ENCODE results near the gene KIAA0232. TPM values are rescaled to one million over a fixed set of nuclear protein-coding genes. Genes with fewer than 3 reads are reported as not detected.

The KIAA0232 gene
- total RNA-seq, 4 donors from 2014 or later: 19.8 to 73.6 (median 49.5) TPM

DNA sequence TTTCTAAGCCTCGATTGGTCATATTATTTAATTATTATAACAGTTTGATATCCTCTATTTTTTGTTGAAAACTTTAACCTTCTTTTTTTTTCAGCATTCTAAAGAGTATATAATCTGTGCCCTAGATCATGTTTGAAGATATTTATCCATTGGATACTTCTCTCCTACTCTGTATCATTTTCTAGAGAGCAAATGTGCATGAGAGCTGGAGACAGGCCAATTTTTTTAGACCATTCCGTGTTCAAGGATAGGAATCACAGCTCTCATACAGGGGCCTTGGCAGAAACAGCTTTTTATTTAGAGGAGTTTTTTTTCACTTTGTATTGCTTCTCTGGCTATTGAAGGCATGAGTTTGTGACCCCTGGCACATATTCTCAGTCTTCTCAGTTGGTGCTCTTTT, 69.4 kb downstream of the KIAA0232 start:
- Histone ChIP-seq H3K27me3 (no peaks in the 10 kb centered on the region), H3K4me3 (no peak overlapping the region), H3K27ac (no peak overlapping the region), H3K4me1 (peaks cover 0 to 4% (median 0%) of the 10 kb centered on the region in 4 donors), H3K36me3 (peaks cover 0 to 31% (median 0%) of the 10 kb centered on the region in 3 donors), H3K9me3 (peaks cover 0 to 4% (median 0%) of the 10 kb centered on the region in 4 donors)
- DNase-seq: no peak
- TF ChIP-seq, protein P1, sequence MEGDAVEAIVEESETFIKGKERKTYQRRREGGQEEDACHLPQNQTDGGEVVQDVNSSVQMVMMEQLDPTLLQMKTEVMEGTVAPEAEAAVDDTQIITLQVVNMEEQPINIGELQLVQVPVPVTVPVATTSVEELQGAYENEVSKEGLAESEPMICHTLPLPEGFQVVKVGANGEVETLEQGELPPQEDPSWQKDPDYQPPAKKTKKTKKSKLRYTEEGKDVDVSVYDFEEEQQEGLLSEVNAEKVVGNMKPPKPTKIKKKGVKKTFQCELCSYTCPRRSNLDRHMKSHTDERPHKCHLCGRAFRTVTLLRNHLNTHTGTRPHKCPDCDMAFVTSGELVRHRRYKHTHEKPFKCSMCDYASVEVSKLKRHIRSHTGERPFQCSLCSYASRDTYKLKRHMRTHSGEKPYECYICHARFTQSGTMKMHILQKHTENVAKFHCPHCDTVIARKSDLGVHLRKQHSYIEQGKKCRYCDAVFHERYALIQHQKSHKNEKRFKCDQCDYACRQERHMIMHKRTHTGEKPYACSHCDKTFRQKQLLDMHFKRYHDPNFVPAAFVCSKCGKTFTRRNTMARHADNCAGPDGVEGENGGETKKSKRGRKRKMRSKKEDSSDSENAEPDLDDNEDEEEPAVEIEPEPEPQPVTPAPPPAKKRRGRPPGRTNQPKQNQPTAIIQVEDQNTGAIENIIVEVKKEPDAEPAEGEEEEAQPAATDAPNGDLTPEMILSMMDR (IDR thresholded peaks at IDR 0.05): no peak
- TF ChIP-seq POLR2A (IDR thresholded peaks at IDR 0.05): no peak

DNA sequence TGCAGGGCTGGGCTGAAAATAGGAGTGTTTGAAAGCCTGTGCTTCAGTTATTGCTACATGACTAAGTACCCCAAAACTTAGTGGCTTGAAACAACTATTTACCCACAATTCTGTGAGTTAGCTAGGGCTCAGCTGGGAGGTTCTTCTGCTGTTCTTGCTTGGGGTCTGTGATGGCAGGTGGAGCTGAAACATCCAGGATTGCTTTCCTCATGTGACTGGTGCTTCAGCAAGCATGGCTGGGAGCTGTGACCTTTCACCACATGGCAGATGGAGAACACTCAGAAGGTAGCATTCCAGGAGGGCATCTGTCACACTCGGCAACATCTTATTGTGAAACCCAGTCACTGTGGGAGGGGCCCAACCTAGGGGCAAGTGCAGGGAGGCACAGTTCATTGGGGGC, 70.1 kb downstream of the KIAA0232 start:
- Histone ChIP-seq H3K36me3 (peaks cover 0 to 37% (median 0%) of the 10 kb centered on the region in 3 donors), H3K4me3 (no peak overlapping the region), H3K4me1 (peaks cover 0 to 4% (median 0%) of the 10 kb centered on the region in 4 donors), H3K9me3 (peaks cover 0 to 4% (median 0%) of the 10 kb centered on the region in 4 donors), H3K27me3 (no peaks in the 10 kb centered on the region), H3K27ac (no peak overlapping the region)
- no peak for DNase-seq
- TF ChIP-seq, protein P1 (IDR thresholded peaks at IDR 0.05): no peak
- TF ChIP-seq POLR2A (IDR thresholded peaks at IDR 0.05): no peak

DNA sequence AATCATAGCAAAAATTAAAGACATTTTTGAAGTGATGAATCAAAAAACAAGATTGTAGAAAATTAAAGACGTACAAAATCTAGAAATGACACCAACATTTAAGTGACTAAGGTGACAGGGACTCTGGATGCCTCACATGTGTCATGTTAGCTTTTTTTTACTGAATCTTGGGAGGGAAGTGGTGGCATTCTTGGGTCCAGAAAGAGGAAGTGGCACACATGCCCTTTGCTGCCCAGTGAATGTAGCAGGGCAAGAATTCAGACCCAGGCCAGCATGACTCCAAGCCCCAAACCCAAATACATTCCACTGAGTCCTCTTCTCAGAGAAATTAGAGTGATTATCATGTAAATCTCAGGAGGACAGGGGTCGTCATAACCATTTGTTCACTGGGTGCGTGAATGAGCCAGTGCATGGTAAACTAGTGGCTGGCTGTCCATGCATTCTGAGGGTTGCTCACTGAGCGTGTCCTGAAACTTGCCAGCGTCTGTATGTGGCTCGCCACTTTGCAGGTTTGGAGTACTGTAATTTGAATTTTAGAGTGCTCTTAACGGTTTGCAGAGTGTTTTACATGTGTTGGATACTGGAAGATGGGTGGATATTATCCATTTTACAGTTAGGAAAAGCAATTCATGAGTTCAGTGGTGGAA, 71.7 kb downstream of the KIAA0232 start:
- H3K27ac ChIP-seq: no peak overlapping the region
- peaks cover 0 to 4% (median 0%) of the 10 kb centered on the region in 4 donors for H3K9me3 ChIP-seq
- TF ChIP-seq, protein P1 (IDR thresholded peaks at IDR 0.05): no peak
- H3K36me3 ChIP-seq: peaks cover 0 to 29% (median 0%) of the 10 kb centered on the region in 3 donors
- peaks cover 0 to 4% (median 0%) of the 10 kb centered on the region in 4 donors for H3K4me1 ChIP-seq
- H3K27me3 ChIP-seq: no peaks in the 10 kb centered on the region
- no peak for DNase-seq
- no peak overlapping the region for H3K4me3 ChIP-seq

- H3K27me3 ChIP-seq: no peaks in the 10 kb centered on the region
- no peak for DNase-seq
- peaks cover 0 to 4% (median 0%) of the 10 kb centered on the region in 4 donors for H3K4me1 ChIP-seq
- peaks cover 0 to 4% (median 0%) of the 10 kb centered on the region in 4 donors for H3K9me3 ChIP-seq
- H3K27ac ChIP-seq: peak overlapping the region in 2 of 4 donors; percentile 17 to 32
- TF ChIP-seq, protein P1 (IDR thresholded peaks at IDR 0.05): no peak
- TF ChIP-seq POLR2A (IDR thresholded peaks at IDR 0.05): no peak
- no peak overlapping the region for H3K4me3 ChIP-seq
- peaks cover 0 to 35% (median 0%) of the 10 kb centered on the region in 3 donors for H3K36me3 ChIP-seq
Observed at GRCh38 chr4:6855692-6856297, 73.3 kb downstream of the KIAA0232 start.

- H3K4me3 ChIP-seq: no peak overlapping the region
- peaks cover 0 to 4% (median 0%) of the 10 kb centered on the region in 4 donors for H3K9me3 ChIP-seq
- no peak for TF ChIP-seq POLR2A (IDR thresholded peaks at IDR 0.05)
- TF ChIP-seq, protein P1 (IDR thresholded peaks at IDR 0.05): no peak
- H3K27ac ChIP-seq: peak overlapping the region in 1 of 4 donors; percentile 32
- no peaks in the 10 kb centered on the region for H3K27me3 ChIP-seq
- H3K36me3 ChIP-seq: peaks cover 0 to 41% (median 0%) of the 10 kb centered on the region in 3 donors
- H3K4me1 ChIP-seq: peaks cover 0 to 4% (median 0%) of the 10 kb centered on the region in 4 donors
- no peak for DNase-seq
Observed at GRCh38 chr4:6856391-6856790, 73.9 kb downstream of the KIAA0232 start.
